ENCODE data around the gene HDAC10.

HDAC10 gene

DNA sequence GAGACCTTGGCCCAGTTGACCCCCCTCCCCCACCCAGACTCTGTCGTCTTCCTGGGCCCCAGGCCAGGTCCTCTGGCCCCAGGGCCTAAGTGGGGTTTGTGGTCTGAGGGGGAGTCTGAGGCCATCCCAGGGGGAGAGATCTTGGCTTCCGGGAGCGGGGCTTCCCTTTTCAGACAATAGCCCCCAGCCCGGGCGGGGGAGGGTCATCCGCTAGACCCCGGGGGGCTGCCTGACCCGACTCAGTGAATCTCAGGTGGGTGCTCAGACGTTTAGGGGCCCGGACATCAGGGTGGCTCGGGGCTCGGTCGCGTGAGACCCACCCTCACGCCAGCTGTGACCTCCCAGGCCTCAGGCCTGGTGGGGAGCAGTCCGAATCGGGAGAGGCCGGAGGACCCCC is 18.5 kb upstream of the HDAC10 start:
- DNase-seq: no peak

DNA sequence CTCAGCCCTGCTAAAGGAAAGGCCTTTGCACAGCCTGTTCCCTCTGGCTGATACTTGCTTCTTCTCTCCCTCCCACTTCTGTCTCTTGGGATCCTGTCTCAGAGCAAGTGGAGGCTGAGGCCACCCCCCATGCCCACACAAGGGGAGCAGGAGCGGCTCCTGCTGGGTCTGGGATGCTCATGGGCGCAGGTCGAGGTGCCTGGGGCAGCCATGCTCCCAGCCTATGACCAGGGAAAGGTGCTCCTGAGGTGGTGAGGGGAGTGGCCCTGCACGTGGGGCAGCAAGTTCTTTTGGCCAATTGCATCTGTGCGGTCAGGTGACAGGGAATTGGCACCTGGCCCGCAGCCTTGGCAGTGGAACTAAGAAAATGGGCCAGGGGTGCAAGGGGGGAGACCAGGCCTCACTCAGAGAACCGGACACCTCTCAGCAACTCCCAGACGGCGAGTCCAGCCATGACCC is 17.6 kb upstream of the HDAC10 start:
- no peak for DNase-seq

DNA sequence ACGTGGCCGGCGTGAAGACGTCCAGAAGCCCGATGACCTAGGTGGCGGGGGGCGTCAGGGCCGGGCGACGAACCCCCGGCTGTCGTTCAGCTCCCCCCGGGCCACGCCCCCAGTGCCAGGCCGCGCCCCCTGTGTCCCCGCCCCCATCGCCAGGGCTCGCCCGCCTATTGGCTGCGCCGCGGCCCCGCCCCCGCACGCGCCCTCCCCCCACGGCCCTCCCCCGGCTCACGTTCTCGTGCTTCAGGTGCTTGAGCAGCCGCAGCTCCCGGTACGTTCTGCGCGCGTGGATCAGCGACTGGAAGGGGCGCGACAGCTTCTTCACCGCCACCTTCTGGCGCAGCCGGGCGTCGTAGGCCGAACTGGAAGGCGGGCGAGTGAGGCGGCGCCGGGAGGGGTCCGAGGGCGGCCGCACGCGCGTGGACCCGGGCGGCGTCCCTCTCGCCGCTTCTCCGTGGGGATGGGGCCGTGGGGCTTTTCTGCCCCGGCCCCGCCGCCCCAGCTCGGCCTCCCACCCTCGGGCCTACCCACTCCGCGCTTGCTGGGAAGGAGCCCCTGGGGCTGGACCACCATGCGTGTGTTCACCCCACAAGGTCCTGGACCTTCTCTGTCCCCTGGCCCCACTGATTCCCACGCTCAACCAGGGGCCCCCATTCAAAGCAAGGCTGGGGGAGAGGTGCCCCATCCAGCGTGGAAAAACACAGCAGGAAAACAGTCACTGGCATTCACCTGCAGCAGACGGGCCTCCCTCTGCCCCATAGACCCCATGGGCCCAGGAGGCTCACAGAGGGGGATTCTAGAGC is 16.7 kb upstream of the HDAC10 start:
- peak; percentile 26 for DNase-seq

DNA sequence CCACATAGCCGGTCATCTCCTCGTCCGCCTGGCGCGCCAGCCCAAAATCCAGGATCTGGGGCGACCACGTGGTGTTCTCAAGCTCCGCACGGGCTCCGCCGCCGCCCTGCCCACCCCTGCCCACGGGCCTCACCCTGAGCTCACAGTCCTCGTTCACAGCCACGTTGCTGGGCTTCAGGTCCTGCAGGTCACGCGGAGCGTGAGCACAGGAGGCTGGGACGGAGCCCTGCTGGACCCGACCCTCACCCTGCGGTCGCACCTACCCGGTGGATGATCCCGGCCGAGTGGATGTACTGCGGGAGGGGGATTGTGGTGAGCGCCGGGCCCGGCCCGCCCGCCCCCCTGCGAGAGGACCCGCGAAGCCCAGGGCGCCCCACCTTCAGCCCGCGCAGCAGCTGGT is 15.9 kb upstream of the HDAC10 start:
- no peak for DNase-seq

DNA sequence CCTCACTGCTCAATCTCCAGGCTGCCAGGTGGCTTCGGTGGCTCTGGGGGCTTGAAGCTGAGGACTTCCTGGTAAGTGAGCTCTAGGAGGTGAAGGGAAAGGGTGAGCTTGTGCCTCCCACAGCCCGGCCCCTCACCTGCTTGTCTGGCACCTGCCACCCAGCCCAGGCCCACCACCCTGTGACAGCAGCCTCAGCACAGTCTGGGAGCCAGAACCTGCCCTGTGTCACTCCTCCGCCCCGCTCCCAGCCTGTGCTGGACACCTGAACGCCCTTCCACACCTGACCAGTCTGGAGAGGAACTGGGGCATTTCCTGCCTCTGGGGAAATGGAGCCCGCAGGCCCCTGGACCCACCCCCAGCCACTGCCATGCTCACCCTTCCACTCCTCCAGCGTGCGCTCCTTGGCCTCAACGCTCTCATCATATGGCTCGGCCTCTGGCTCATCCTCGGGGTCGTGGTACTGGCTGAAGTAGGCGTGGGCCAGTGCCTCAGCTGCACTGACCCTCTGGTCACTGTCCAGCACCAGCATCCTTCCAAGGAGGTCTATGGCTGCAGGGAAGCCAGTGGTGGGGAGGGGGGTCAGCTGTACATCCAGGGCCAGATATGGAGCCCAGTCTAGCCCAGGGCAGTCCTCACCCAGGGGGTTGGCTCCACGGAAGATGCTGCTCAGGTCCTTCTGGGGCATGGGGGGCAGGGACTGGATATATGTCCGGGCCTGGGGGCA is 14.0 kb upstream of the HDAC10 start:
- no peak for DNase-seq

DNA sequence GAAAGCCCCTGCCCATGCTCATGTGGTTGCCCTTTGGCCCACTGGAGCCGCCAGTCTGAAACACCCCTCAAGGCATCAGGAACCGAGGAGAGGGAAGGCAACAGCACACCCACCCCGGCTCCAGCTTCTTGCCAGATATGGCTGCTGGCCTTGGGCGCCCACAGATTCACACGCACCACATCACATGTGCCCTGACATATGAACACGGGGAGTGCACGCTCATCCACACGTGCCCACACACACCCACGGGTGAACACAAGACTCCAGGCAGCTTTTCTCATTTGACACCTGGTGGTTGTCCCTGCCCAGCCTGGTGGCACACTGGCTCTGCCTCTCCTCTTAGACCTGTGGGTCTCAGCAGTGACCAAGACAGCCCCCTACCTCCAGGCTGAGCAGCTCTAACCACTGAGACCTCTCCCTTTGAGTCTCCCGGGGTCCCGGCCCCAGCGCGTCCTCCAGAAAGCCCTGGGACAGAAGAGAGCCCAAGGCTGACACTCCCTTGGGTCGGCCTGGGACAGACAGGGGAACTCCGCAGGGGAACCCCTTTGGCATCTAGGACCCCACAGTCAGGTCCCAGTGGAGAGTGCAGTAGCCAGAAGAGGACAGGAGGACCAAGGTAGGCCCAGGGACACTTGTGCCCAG is 13.2 kb upstream of the HDAC10 start:
- DNase-seq: no peak

DNA sequence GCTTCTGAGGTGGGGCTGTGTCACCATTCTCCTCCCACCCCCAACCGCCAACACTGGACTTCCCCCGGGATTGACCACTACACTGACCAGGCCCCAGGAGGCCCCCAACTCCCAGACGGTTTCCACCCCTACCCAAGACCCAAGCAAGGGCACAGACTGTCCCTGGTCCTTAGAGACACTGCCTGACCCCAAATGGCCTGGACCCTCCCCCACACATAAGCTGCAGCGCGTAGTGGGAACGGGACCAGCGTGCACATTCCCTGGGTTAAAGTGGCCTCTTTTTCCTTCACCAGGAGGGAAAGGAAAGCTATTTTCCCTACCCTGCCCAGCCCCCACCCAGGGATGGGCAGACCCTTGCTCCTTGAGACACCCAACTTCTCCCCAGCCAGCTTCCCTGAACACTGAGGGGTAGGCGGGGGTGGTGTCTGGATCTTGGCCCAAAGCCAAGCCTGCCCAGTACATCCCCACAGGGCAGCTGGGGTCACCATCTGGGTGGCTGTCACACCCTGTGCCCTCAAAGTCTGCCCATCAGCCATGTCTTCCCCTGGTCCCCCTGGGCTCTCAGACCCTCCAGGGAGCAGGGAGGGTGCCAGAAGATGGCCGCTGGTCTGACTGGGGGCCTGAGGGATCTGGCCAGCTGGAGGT is 12.0 kb upstream of the HDAC10 start:
- no peak for DNase-seq

DNA sequence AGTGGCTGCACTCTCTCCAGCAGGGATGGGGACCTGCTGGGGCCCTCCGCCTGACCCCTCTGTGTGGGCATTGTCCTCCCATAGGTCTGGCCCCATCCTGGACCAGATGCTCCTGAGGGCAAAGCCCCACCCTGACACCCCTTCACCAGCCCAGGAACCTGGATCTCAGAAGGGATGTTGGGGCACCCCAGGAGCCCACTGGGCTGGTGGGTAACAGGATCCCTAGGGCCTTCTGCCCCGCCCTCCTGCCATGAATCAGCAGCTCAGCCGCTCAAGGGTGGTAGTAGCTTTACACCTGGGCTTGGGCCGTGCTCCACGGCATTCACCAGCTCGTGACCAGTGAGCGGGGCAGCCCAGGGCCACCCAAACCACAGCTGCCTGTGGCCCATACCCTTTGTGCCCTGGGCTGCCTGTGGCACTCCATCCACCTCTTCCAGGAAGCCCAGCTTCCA is 11.4 kb upstream of the HDAC10 start:
- no peak for DNase-seq

DNA sequence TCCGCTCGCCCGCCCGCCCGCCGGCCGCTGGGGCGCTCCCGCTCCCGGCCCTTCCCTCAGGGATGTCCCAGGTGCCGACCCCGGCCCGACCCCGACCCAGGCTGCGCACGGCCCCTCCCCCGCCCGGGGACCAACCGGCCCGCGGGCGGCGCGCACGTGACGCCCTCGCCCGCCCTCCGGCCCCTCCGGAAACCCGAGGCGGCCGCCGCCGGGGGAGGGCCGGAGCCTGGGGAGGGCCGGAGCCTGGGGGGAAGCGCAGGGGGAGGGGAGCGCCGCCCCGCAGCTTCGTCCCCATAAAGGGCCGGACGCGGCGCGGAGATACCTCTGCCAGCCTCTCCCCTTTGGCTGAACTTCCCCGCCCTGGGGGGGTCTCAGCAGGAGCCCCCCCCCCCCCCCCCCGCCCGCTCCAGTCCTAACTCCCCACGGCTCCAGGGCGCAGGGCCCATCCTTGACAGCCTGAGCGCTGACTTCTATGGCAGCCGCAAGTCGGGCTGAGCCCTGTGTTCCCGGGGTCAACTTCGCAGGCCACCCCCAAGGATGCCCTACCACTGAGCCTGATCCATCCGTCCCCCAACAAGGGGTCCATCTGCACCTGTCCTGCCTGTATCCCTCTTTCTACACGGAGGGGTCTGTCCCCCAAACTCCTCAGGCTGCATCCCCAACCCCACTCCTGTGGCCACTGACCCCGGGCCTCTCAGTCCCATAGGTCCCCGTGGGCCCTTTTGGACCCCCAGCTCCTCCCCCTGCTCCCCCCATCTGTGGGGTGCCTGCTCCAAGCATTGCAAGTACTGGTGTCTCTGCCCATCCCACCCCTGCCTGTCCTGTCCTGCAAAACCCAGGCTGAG is 10.8 kb upstream of the HDAC10 start, which contains the start of gene MAPK12:
Gene MAPK12, minus strand, starts transcription at position 69 of the 845 bp plus-strand sequence. CDS start 174 bp downstream, outside the sequence.
- peak; percentile 19 for DNase-seq

DNA sequence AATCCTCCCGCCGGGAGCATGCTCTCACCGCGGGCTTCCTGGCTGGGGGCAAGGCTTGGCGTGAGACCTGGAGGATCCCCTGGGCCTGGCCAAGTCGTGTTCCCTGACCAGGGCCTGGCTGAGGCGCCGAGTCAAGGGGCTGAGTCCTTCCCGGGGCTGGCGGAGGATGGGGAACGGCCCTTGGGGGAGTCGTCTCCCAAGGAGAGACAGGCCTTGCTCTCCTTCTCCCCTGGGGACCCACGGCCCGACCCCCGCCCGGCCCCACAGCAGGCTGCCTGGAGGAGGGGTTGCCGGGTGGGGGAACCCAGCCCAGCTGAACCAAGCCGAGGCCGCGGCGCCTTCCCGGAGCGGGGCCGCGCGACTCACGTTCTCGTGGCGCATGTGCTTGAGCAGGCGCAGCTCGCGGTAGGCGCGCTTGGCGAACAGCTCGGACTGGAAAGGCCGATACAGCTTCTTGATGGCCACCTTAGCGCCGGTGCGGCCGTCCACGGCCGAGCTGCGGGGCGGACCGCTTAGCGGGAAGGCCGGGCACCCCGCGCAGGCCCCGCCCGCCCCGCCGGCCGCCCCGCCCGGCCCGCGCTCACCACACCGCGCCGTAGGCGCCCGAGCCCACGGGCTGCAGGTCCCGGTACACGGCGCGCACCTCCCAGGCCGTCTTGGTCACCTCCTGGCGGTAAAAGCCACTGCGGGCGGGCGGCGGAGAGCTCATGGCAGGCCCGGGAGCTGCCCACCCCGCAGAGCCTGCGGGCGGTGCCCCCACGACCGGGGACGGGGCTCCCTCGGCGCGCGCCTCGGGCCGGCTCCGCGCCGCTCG is 9.9 kb upstream of the HDAC10 start:
- peak; percentile 9 for DNase-seq

DNA sequence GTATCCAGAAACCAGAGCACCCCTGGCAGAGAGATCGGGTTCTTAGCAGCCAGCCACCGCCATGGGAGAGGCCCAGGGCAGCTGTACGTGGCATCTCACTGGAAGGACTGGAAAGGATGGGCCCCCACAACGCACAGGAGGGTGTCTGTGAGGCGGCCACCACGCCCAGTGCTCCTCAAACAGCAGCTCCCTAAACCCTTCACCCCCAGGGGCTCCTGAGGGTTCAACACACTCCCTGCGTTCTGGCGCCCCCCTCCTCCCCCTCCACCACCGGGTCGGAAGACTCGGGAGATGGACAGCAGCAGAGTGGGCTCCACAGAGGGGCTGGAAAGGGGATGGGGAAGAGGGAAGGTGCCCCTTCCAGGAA is 9.4 kb upstream of the HDAC10 start:
- DNase-seq: no peak

DNA sequence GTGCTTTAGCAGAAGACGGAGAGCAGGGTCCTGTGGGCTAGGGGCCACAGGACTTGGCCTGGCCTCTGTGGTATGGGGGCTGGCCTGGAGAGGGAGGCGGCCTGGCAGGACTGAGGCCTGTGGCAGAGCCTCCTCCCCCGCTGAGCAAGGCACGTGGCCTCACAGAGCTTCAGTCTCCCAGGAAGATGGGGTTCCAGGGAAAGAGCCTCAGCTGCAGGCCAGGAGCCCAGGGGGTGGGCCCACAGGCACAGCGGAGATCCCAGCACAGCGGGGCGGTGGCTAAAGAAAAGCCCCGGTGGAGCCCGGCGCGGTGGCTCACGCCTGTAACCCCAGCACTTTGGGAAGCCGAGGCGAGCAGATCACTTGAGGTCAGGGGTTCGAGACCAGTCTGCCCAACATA is 8.2 kb upstream of the HDAC10 start:
- DNase-seq: no peak

DNA sequence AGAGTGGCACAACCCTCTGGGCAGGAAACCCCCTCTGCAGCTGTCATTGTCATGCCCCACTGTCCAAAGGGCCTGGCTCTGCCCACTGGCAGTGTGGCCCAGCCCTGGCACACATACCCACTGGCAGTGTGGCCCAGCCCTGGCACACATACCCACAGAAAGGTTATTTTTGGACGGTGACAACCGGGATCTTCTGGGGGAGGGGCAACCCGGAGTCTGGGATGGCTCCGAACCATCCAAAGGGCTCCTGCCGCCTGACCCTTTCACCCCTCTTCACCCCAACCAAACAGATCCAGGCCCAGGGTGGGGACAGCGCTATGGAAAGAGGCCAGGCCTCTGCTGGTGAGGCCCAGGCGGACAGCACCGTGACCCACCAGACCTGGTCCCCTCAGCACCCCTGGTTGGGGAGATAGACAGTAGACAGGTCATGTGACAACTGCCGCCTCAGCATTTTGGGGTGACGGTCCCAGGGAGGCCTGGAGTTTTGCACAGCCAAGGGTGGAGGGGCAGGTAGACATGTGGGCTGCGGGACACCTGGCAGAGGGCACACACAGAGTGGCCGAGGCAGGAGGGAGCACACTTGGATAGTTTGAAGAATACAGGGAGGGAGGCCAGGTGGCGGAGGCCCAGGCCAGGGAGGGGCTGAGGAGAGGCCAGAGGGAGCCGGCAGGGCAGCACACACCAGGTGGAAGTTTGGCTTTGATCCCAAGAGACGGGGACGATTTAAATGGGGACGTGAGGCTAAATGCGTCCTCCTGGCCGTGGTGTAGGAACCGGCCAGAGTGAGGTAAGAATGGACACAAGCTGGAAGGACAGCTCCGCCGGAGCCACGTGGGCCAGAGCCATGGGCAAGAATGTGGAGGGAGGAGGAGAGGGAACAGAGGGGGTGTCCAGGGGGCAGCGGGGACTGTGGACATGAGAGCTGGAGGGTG is 7.6 kb upstream of the HDAC10 start:
- DNase-seq: no peak

DNA sequence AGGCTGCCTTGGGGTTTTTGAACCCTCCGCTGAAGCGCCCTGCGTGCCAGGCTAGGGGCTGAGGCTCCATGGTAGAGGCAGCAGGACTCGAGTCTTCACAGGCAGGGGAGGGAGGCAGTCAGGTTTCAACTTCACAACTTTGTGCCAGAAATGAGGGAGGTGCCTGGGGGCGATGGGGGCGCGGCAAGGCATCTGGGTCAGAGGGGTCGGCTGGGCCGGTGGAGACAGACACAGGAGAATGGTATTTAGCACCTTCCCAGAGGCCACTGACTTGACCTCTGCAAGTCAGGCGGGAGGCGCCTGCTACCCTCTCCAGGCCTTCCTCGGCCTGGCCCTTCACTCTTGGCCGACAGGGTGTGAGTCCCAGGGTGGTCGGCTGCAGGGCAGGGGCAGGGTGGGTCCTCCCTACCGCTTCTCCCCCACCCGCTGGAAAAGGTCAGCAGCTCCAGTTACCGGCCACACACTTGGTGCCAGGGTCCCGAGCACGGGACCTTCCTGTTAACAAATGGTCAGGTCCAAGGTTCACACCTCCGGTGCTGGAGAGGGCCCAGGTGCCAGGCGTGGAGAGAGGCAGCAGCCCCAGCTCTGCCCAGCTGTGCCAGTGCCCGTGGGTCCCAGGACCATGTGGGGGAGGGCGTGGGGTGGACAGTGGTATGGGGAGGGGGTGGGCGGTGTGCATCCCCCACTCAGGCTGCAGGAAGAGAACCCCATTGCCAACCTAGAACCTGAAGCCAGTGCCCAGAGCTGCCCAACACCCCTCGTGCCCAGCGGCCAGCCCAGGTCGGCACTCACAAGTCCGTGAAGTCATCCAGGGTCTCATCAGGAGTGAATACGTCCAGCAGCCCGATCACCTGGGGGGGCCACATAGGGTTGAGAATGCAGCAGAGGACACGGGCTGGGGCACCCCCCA is 6.6 kb upstream of the HDAC10 start:
- DNase-seq: no peak

DNA sequence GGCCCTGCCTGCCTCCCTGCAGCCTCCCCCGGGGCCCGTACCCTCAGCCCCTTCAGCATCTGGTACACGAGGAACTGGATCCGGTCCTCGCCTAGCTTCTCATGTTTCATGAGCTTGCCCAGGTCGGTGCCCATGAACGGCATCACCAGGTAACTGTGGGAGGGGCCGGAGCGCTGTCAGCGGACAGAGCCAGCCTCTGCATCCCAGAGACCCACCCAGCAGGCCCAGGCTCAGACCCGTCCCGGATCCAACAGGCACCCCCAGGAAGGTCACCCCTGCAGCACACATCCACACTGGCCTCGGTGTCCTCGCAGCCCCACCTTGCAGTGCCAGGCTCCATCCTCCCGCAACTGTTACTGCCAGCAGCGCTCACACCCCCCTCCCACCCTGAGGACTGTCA is 6.0 kb upstream of the HDAC10 start:
- no peak for DNase-seq

DNA sequence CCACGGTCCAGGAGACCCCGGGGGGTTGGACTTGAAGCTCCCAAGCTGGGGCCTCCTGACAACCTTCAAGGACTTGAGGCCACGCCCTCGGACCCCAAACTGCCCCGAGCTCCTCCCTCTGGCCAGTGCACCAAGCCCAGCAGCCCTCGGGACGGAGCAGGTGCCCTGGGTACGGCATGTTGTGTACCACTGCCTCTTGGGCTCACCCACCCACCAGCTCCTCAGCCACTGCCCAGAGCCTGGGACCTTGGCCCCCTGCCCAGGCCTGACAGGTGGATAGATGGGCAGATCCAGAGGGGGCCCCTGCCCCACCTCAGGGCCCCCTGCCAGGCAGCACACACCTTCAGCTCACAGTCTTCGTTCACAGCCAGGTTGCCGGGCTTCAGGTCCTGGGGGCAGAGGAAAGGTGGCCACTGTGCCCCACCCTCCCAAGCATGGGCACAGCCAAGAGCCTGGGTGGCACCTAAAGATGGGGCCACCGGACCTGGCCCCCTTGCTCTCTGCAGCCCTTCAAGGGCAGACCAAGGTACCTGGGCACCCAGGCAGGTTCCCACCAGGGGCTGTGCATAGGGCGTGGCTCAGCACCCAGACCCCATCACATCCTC is 5.3 kb upstream of the HDAC10 start:
- DNase-seq: no peak

DNA sequence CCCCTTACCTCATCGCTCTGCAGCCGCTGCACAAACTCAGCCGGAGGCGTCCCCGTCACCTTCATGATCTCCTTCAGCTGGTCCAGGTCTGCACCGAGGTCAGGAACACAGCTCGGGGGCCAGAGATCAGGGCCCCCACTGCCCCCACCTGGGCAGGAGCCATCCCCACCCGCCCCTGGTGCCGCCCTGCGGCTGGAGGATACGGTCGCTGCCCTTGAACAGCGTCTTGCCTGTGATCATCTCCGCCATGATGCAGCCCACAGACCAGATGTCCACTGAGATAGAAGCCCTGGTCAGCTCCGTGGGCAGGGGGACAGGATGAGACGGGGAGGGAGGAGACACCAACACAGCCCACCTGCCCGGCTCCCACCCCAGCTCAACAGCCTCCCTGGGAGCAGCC is 4.5 kb upstream of the HDAC10 start:
- no peak for DNase-seq

DNA sequence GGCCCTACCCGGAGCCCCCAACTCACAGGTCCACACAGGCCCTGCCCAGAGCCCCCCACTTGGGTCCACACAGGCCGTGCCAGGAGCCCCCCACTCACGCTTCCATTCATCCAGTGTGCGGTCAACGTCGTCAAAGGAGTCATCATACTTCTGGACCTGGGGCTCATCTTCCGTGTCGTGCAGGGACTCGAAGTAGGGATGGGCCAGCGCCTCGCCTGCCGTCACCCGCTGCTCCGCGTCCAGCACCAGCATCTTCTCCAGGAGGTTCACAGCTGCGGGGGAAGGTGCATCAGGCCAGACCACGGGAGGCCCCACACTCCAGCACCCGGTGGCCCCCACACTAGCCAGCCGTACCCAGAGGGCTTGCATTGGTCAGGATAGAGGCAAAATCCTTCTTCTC is 4.0 kb upstream of the HDAC10 start:
- no peak for DNase-seq

DNA sequence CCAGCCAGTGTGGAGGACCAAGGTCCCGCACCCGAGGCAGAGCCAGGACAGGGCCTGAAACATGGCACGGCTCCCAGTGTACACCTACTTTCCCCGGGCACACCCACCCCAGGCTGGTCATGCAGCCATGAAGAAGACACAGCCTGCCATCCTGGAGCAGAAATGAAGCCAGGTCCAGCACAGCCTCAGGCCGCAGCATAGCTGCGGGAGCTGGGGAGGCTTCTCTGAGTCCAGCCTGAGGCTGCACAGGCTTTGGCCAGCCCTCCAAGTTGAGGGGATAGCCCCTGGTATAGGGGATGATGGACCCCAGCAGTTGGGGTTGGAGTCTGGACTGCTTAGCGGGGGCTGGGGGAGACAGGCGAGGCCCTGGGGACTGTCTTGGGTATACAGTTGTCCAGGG is 2.9 kb upstream of the HDAC10 start:
- no peak for DNase-seq

All from MV-4-11 (cell line).